Endothelial cell of umbilical vein (primary cell): ENCODE measurements around the gene LRRC31. TPM values are rescaled to one million over a fixed set of nuclear protein-coding genes. Genes with fewer than 3 reads are reported as not detected.
A peak's percentile ranks its signal among the peaks of the same experiment; 100 is the strongest.

ENCODE experiments used
- BruUV-seq: library from RNA; stranded (reverse); fragments of 400-500 nt; replicated peaks from 2 replicates; lab custom pipeline; 2021; lab: Mats Ljungman, UMichigan
- CTCF ChIA-PET: fragments of 300-600, 350-600 bp; sonication (Branson Sonifier 250); formaldehyde crosslinking; loops from one replicate; lab custom pipeline; 2021; ENCODE audit warnings: antibody characterized with exemption, inconsistent platforms; lab: Charles Lee
- POLR2A ChIA-PET: fragments of 300-600, 350-600 bp; sonication (Branson Sonifier 250); formaldehyde crosslinking; loops from one replicate; lab custom pipeline; 2021; ENCODE audit warnings: antibody characterized with exemption, inconsistent platforms; lab: Charles Lee
- DNase-seq: peaks from one replicate; pipeline ENCODE4 v3.0.0-alpha.2; 2011; ENCODE audit warnings: low read depth, low spot score
- FAIRE-seq: peaks from 2 replicates; lab custom pipeline; 2011; peaks lifted over from hg19 to GRCh38; lab: Jason Lieb, UNC
- H2AFZ ChIP-seq: 2 replicates; pipeline ENCODE4 v1.6.0; 2012; ENCODE audit warnings: low read depth, low read length, control low read depth, inconsistent platforms
- H3K27ac ChIP-seq: 2 replicates; pipeline ENCODE4 v1.5.1; 2011; ENCODE audit warnings: low read depth, mild to moderate bottlenecking, control low read depth, low read length, moderate library complexity; ENCODE audit not compliant: insufficient read depth
- H3K27me3 ChIP-seq, 2 experiments: 2 replicates each; pipeline versions ENCODE4 v1.6.0 to v1.6.1; 2011; ENCODE audit warnings: low read length in 2 of 2, mixed read lengths in 1 of 2; ENCODE audit not compliant: control insufficient read depth in 2 of 2, insufficient read depth in 2 of 2
- H3K36me3 ChIP-seq, 2 experiments: 2 replicates in 1 of 2; 3 replicates in 1 of 2; pipeline ENCODE4 v1.5.1; 2011; ENCODE audit warnings: low read length in 2 of 2, mild to moderate bottlenecking in 1 of 2, moderate library complexity in 1 of 2; ENCODE audit not compliant: control insufficient read depth in 2 of 2, insufficient read depth in 2 of 2; ENCODE audit errors: extremely low read depth in 1 of 2
- H3K4me1 ChIP-seq: 3 replicates; pipeline ENCODE4 v1.5.1; 2011; ENCODE audit warnings: mild to moderate bottlenecking, low read length; ENCODE audit not compliant: control insufficient read depth, insufficient read depth; ENCODE audit errors: extremely low read depth
- H3K4me2 ChIP-seq: 2 replicates; pipeline ENCODE4 v1.6.1; 2011; ENCODE audit warnings: low read length, control low read depth, mixed read lengths; ENCODE audit not compliant: insufficient read depth
- H3K4me3 ChIP-seq, 3 experiments: fragments of 200-600 bp in 1 of 3; sonication (generic), shearing (Covaris generic) in 1 of 3; replicated peaks in 1 of 3; 2 replicates each; pipeline ENCODE4 v1.5.1; 2011 to 2016; ENCODE audit warnings: control low read depth in 3 of 3, low read length in 3 of 3, mild to moderate bottlenecking in 2 of 3, inconsistent platforms in 1 of 3, low read depth in 1 of 3, moderate library complexity in 1 of 3; ENCODE audit not compliant: insufficient read depth in 1 of 3
- H3K79me2 ChIP-seq: 2 replicates; pipeline ENCODE4 v1.6.0; 2012; ENCODE audit warnings: low read length, inconsistent platforms; ENCODE audit not compliant: control insufficient read depth, insufficient read depth
- H3K9ac ChIP-seq: replicated peaks from 2 replicates; pipeline ENCODE3; 2011; ENCODE audit warnings: low read length, control low read depth; ENCODE audit not compliant: insufficient read depth; ENCODE audit errors: extremely low read depth
- H3K9me1 ChIP-seq: replicated peaks from 3 replicates; pipeline ENCODE4 v1.6.0; 2011; ENCODE audit warnings: mild to moderate bottlenecking, low read length; ENCODE audit not compliant: control insufficient read depth, insufficient read depth; ENCODE audit errors: extremely low read depth
- H3K9me3 ChIP-seq: replicated peaks from 2 replicates; pipeline ENCODE4 v1.5.1; 2012; ENCODE audit warnings: low read length, inconsistent platforms; ENCODE audit not compliant: control insufficient read depth, insufficient read depth
- H4K20me1 ChIP-seq: replicated peaks from 2 replicates; pipeline ENCODE3; 2011; ENCODE audit warnings: mild to moderate bottlenecking, low read length; ENCODE audit not compliant: control insufficient read depth, insufficient read depth; ENCODE audit errors: extremely low read depth
- CTCF ChIP-seq, 2 donors: IDR thresholded peaks; 1 replicate in 1 of 2; 2 replicates in 1 of 2; pipeline ENCODE4 v1.5.1; 2011; ENCODE audit warnings: low read length in 2 of 2, mild to moderate bottlenecking in 2 of 2, moderate library complexity in 2 of 2, control low read depth in 1 of 2, inconsistent platforms in 1 of 2, low read depth in 1 of 2; ENCODE audit not compliant: insufficient read depth in 1 of 2; ENCODE audit errors: extremely low read depth in 1 of 2
- EZH2 ChIP-seq: IDR thresholded peaks from 2 replicates; pipeline ENCODE4 v1.6.1; 2012; ENCODE audit warnings: borderline replicate concordance, low read depth, mild to moderate bottlenecking, moderate library complexity, low read length, inconsistent platforms; ENCODE audit not compliant: severe bottlenecking
- FOS ChIP-seq: IDR thresholded peaks from 2 replicates; pipeline ENCODE4 v1.6.1; 2011; ENCODE audit warnings: mild to moderate bottlenecking, low read length, moderate library complexity, borderline replicate concordance; ENCODE audit not compliant: insufficient read depth
- GATA2 ChIP-seq: IDR thresholded peaks from 2 replicates; pipeline ENCODE4 v1.7.0; 2011; ENCODE audit warnings: low read depth, mild to moderate bottlenecking, moderate library complexity, mixed read lengths, low read length; ENCODE audit not compliant: insufficient read length, insufficient read depth
- JUN ChIP-seq: IDR thresholded peaks from 2 replicates; pipeline ENCODE4 v1.6.1; 2011; ENCODE audit warnings: borderline replicate concordance, low read depth; ENCODE audit not compliant: insufficient read length, insufficient read depth
- MAX ChIP-seq: IDR thresholded peaks from 2 replicates; pipeline ENCODE4 v1.6.1; 2011; ENCODE audit not compliant: insufficient read depth, insufficient read length
- MYC ChIP-seq: IDR thresholded peaks from one replicate; pipeline ENCODE4 v1.6.1; 2011; ENCODE audit warnings: mild to moderate bottlenecking, low read depth, low read length
- POLR2A ChIP-seq: IDR thresholded peaks from 2 replicates; pipeline ENCODE4 v1.6.1; 2012; ENCODE audit warnings: low read depth, mild to moderate bottlenecking, control low read depth, low read length
- POLR2AphosphoS5 ChIP-seq: IDR thresholded peaks from 2 replicates; pipeline ENCODE4 v1.6.1; 2012; ENCODE audit warnings: low read depth, mild to moderate bottlenecking, control low read depth, low read length, moderate library complexity; ENCODE audit not compliant: insufficient read depth
- dilution Hi-C: fragments of 300-500 bp; cut with MboI; formaldehyde crosslinking; loops from one replicate; pipeline ENCODE4 v1.15.0; 2019; ENCODE audit warnings: low sequenced_read_pairs; ENCODE audit not compliant: extremely low pct_ligation_motif_present
- intact Hi-C: fragments of 100-400 bp; cut with micrococcal nuclease; formaldehyde crosslinking; loops from one replicate; pipeline ENCODE4 v1.10.0; 2022
- polyA plus RNA-seq, 4 experiments: library from polyadenylated mRNA; depleted of rRNA in 3 of 4; stranded (reverse) in 3 of 4; unstranded in 1 of 4; fragments of >200 nt; gene quantifications; 2 replicates each; pipeline versions ENCODE4 v1.2.1 to v1.2.3, GENCODE V29; 2011 to 2012; ENCODE audit warnings: missing spikeins in 1 of 4
- total RNA-seq: library from RNA; stranded (reverse); gene quantifications from 2 replicates; pipeline ENCODE4 v1.2.3, GENCODE V29; 2021

Gene LRRC31
- total and polyA plus RNA-seq, 2 donors (not counting 3 experiments of a cell fraction or from before 2014, with no cell fraction given), result not detected

DNA sequence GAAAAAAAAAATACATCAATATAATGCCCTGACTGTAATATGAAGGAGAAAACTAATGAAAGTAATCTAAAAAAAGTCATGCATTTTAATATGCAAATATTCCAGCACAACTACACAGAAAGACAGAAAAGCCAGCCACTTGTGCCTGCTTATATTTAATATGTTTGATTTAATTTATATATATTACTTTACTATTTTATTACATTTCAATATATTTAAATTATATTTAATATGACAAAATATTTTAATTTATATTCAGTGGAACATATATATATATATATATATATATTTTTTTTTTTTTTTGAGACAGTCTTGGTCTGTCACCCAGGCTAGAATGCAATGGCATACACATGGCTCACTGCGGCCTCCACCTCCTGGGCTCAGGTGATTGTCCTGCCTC lies 27.5 kb upstream of the LRRC31 start:
- no peak overlapping the region for H3K9ac ChIP-seq
- FAIRE-seq, result peak; percentile 4
- no peaks in the 10 kb centered on the region for H3K9me3 ChIP-seq
- H3K27ac ChIP-seq, result no peak overlapping the region
- no peaks in the 10 kb centered on the region for H3K36me3 ChIP-seq
- no peaks in the 10 kb centered on the region for H3K9me1 ChIP-seq
- no peak overlapping the region for H3K4me2 ChIP-seq
- dilution Hi-C loops, result no loop called here
- no peaks in the 10 kb centered on the region for H3K79me2 ChIP-seq
- intact Hi-C loops, result no loop called here
- H2AFZ ChIP-seq, result no peak overlapping the region
- BruUV-seq, result no TSS peak
- H3K4me1 ChIP-seq, result no peaks in the 10 kb centered on the region
- peaks cover 0 to 2% of the 10 kb centered on the region in 2 experiments for H3K27me3 ChIP-seq
- POLR2A ChIA-PET, result no interaction called here
- no peaks in the 10 kb centered on the region for H4K20me1 ChIP-seq
- DNase-seq, result no peak
- TF ChIP-seq POLR2AphosphoS5, result no peak
- no peak for TF ChIP-seq POLR2A
- no peak for TF ChIP-seq FOS
- CTCF ChIA-PET, result no interaction called here
- no peak overlapping the region for H3K4me3 ChIP-seq

- Histone ChIP-seq H3K9me1 (no peaks in the 10 kb centered on the region), H3K9ac (no peak overlapping the region), H3K9me3 (no peaks in the 10 kb centered on the region), H4K20me1 (no peaks in the 10 kb centered on the region), H2AFZ (no peak overlapping the region), H3K27ac (no peak overlapping the region), H3K36me3 (no peaks in the 10 kb centered on the region), H3K4me1 (no peaks in the 10 kb centered on the region), H3K4me2 (no peak overlapping the region), H3K79me2 (no peaks in the 10 kb centered on the region), H3K27me3 (peaks cover 0 to 2% of the 10 kb centered on the region in 2 experiments), H3K4me3 (no peak overlapping the region)
- DNase-seq (no peak), FAIRE-seq (no peak)
- BruUV-seq, result no TSS peak
- intact Hi-C loops (no loop called here), dilution Hi-C loops (no loop called here)
- POLR2A ChIA-PET, result no interaction called here
- CTCF ChIA-PET, result no interaction called here
- no peak for TF ChIP-seq POLR2AphosphoS5
- TF ChIP-seq JUN, result no peak
- no peak for TF ChIP-seq EZH2
- no peak for TF ChIP-seq MAX
- no peak for TF ChIP-seq GATA2
- TF ChIP-seq POLR2A, result no peak
- TF ChIP-seq CTCF (IDR thresholded peaks at IDR 0.05; ENCODE audit: extremely low read depth in 1 of 2, insufficient read depth in 1 of 2, low read depth in 1 of 2, low read length in 2 of 2), result no peak
- TF ChIP-seq FOS, result no peak
- TF ChIP-seq MYC, result no peak
These were observed 25.3 kb upstream of the LRRC31 start for GRCh38 chr3:169895072-169895471.
